HepG2 (cell line): ENCODE results near the gene TFAP2E. TPM values are rescaled to one million over a fixed set of nuclear protein-coding genes. Genes with fewer than 3 reads are reported as not detected.

Experiments used
- ATAC-seq: fragments of 200-7000 bp; cut with Tn5 transposase; 3 replicates; pipeline ENCODE4 v1.9.1; 2020; ENCODE audit warnings: mild to moderate bottlenecking, moderate library complexity
- BruUV-seq: library from RNA; stranded (reverse); fragments of 400-500 nt; replicated peaks from 2 replicates; lab custom pipeline; 2021; lab: Mats Ljungman, UMichigan
- CTCF ChIA-PET: fragments of 300-600 bp; formaldehyde crosslinking; extraction: SDS; loops from one replicate; lab custom pipeline; 2021; ENCODE audit warnings: low total read pairs, inconsistent platforms, low intra/inter-chr PET ratio; lab: Yijun Ruan, JAX
- POLR2A ChIA-PET: fragments of 350-600 bp; sonication (Branson Sonifier 250); formaldehyde crosslinking; loops from one replicate; lab custom pipeline; 2020; ENCODE audit warnings: antibody characterized with exemption, inconsistent platforms; lab: Yijun Ruan, JAX
- DNase-seq: peaks from one replicate; pipeline ENCODE4 v3.0.0-alpha.2; 2015; ENCODE audit warnings: low spot score
- FAIRE-seq: peaks from 3 replicates; lab custom pipeline; 2011; peaks lifted over from hg19 to GRCh38; lab: Jason Lieb, UNC
- H2AFZ ChIP-seq: one replicate; pipeline ENCODE4 v1.6.1; 2011; ENCODE audit warnings: low read length, inconsistent platforms
- H3K27ac ChIP-seq: fragments of 300-600 bp; 3 replicates; pipeline ENCODE4 v1.8.0; 2011; ENCODE audit warnings: mixed run types, mild to moderate bottlenecking, mixed read lengths, low read length, inconsistent platforms; ENCODE audit not compliant: insufficient read depth; ENCODE audit errors: extremely low read length
- H3K27me3 ChIP-seq, 2 experiments: fragments of 200-600 bp in 1 of 2; 2 replicates in 1 of 2; 3 replicates in 1 of 2; pipeline versions ENCODE4 v1.6.0 to v1.8.0; 2011; ENCODE audit warnings: low read length in 2 of 2, mild to moderate bottlenecking in 2 of 2, moderate library complexity in 2 of 2, inconsistent platforms in 1 of 2; ENCODE audit not compliant: insufficient read depth in 2 of 2, control insufficient read depth in 1 of 2
- H3K36me3 ChIP-seq, 2 experiments: fragments of 200-600 bp in 1 of 2; replicated peaks in 1 of 2; 2 replicates in 1 of 2; 3 replicates in 1 of 2; pipeline versions ENCODE4 v1.5.1 to v1.8.0; 2011; ENCODE audit warnings: low read length in 2 of 2, inconsistent platforms in 1 of 2; ENCODE audit not compliant: insufficient read depth in 2 of 2, control insufficient read depth in 1 of 2
- H3K4me1 ChIP-seq: 2 replicates; pipeline ENCODE4 v1.5.1; 2012; ENCODE audit warnings: low read length, inconsistent platforms; ENCODE audit not compliant: insufficient read depth
- H3K4me2 ChIP-seq: 2 replicates; pipeline ENCODE4 v1.6.0; 2011; ENCODE audit warnings: low read depth, low read length, inconsistent platforms
- H3K4me3 ChIP-seq, 3 experiments: fragments of 200-600 bp in 1 of 3; sonication (generic), shearing (Covaris generic) in 1 of 3; replicated peaks in 1 of 3; 2 replicates each; pipeline ENCODE4 v1.5.1; 2011 to 2016; ENCODE audit warnings: low read length in 3 of 3, inconsistent platforms in 2 of 3, low read depth in 2 of 3, mild to moderate bottlenecking in 2 of 3, control low read depth in 1 of 3, mixed read lengths in 1 of 3; ENCODE audit not compliant: insufficient read depth in 1 of 3
- H3K79me2 ChIP-seq: one replicate; pipeline ENCODE4 v1.6.1; 2011; ENCODE audit warnings: low read length, inconsistent platforms; ENCODE audit not compliant: insufficient read depth
- H3K9ac ChIP-seq: 2 replicates; pipeline ENCODE4 v1.6.0; 2011; ENCODE audit warnings: mild to moderate bottlenecking, low read depth, low read length, inconsistent platforms; ENCODE audit not compliant: insufficient read depth
- H3K9me3 ChIP-seq: 2 replicates; pipeline ENCODE4 v1.5.1; 2012; ENCODE audit warnings: mild to moderate bottlenecking, low read length
- H4K20me1 ChIP-seq: 2 replicates; pipeline ENCODE4 v1.6.0; 2011; ENCODE audit warnings: inconsistent platforms, mild to moderate bottlenecking, low read length, moderate library complexity; ENCODE audit not compliant: insufficient read depth
- ARNT2 ChIP-seq: sonication (generic); formaldehyde crosslinking; IDR thresholded peaks from 2 replicates; pipeline ENCODE4 v1.8.0; 2022; ENCODE audit warnings: mild to moderate bottlenecking, low read depth, missing genetic modification reagents, moderate library complexity
- MYPOP ChIP-seq: sonication (generic); formaldehyde crosslinking; IDR thresholded peaks from 2 replicates; pipeline ENCODE4 v1.8.1; 2023; ENCODE audit warnings: mild to moderate bottlenecking, moderate library complexity, missing genetic modification reagents
- NRL ChIP-seq: sonication (generic); formaldehyde crosslinking; IDR thresholded peaks from 2 replicates; pipeline ENCODE4 v1.5.0; 2020; ENCODE audit warnings: missing genetic modification reagents, mild to moderate bottlenecking, moderate library complexity, borderline replicate concordance
- SMAD3 ChIP-seq: sonication (generic); formaldehyde crosslinking; IDR thresholded peaks from 2 replicates; pipeline ENCODE4 v1.4.0; 2020; ENCODE audit warnings: missing genetic modification reagents
- ZBTB40 ChIP-seq, 2 experiments: fragments of 450-650 bp in 1 of 2; sonication (generic) in 1 of 2; formaldehyde crosslinking in 1 of 2; IDR thresholded peaks; 2 replicates each; pipeline versions ENCODE4 v1.6.1 to v1.8.0; 2016 to 2022; ENCODE audit warnings: antibody characterized with exemption in 1 of 2, mild to moderate bottlenecking in 1 of 2, missing genetic modification reagents in 1 of 2
- ZNF329 ChIP-seq: sonication (generic); formaldehyde crosslinking; IDR thresholded peaks from 2 replicates; pipeline ENCODE4 v1.9.0; 2021; ENCODE audit warnings: low read depth, mild to moderate bottlenecking, missing genetic modification reagents
- ZNF646 ChIP-seq: sonication (generic); formaldehyde crosslinking; IDR thresholded peaks from 2 replicates; pipeline ENCODE4 v1.9.0; 2021; ENCODE audit warnings: mild to moderate bottlenecking, missing genetic modification reagents
- in situ Hi-C: cut with HindIII; loops from 2 replicates; pipeline ENCODE4 v1.10.0; 2017; ENCODE audit warnings: low pct_unique_long_range_greater_than_20kb; ENCODE audit not compliant: extremely low pct_ligation_motif_present
- intact Hi-C: fragments of 100-400 bp; cut with micrococcal nuclease; formaldehyde crosslinking; loops from one replicate; pipeline ENCODE4 v1.10.0; 2022; ENCODE audit not compliant: unreplicated experiment
- polyA plus RNA-seq, 8 experiments: library from polyadenylated mRNA; depleted of rRNA in 3 of 8; stranded (reverse) in 7 of 8; unstranded in 1 of 8; fragments of >200 nt; fragmentation: Illumina TruSeq in 4 of 8; extraction: Trizol in 4 of 8; gene quantifications; 2 replicates each; pipeline versions ENCODE4 v1.2.1 to v1.2.3, GENCODE V29; 2011 to 2016; ENCODE audit warnings: low read depth in 4 of 8, missing spikeins in 1 of 8, mixed read lengths in 1 of 8; ENCODE audit not compliant: insufficient read depth in 1 of 8
- total RNA-seq, 5 experiments: library from RNA; depleted of rRNA; stranded (reverse); fragments of >200 nt; fragmentation: Illumina TruSeq; extraction: Trizol; gene quantifications; 2 replicates each; pipeline ENCODE4 v1.2.3, GENCODE V29; 2016; ENCODE audit warnings: low read depth in 1 of 5

Gene TFAP2E
- total and polyA plus RNA-seq, 2 of the 13 experiments (the other 11 are each of a cell fraction or from before 2014, with no cell fraction given), result 0.31 to 0.41 TPM

GRCh38 chr1:35535243-35535642 is 37.9 kb upstream of the TFAP2E start:
- H3K4me2 ChIP-seq, result no peak overlapping the region
- no peaks in the 10 kb centered on the region for H3K9me3 ChIP-seq
- no TSS peak for BruUV-seq
- H4K20me1 ChIP-seq, result no peaks in the 10 kb centered on the region; the same call in none of the 2 replicates
- ATAC-seq, result no peak
- H3K4me1 ChIP-seq, result peaks cover 17% of the 10 kb centered on the region
- H3K27me3 ChIP-seq, result no peaks in the 10 kb centered on the region
- peaks cover 9% of the 10 kb centered on the region for H3K79me2 ChIP-seq
- no peak for FAIRE-seq
- in situ Hi-C loops (no loop called here), intact Hi-C loops (no loop called here)
- H2AFZ ChIP-seq, result no peak overlapping the region
- ChIA-PET POLR2A (no interaction called here), CTCF (no interaction called here)
- H3K4me3 ChIP-seq, result no peak overlapping the region
- DNase-seq, result no peak
- H3K27ac ChIP-seq, result no peak overlapping the region
- no peak overlapping the region for H3K9ac ChIP-seq
- H3K36me3 ChIP-seq, result peaks cover 2 to 23% of the 10 kb centered on the region in 2 experiments; a peak in 4 of 5 replicates
- TF ChIP-seq ZNF329 (CRISPR knock-in tag) (no peak), ZNF646 (CRISPR knock-in tag) (no peak), ARNT2 (no peak), ZBTB40 (IDR thresholded peaks at IDR 0.05) (no peak), ZBTB40 (CRISPR knock-in tag; IDR thresholded peaks at IDR 0.05) (no peak), SMAD3 (no peak), MYPOP (CRISPR knock-in tag) (no peak), NRL (no peak)
